Measurements from ENCODE around the gene IKBIP. TPM values are rescaled to one million over a fixed set of nuclear protein-coding genes. Genes with fewer than 3 reads are reported as not detected.

The IKBIP gene
- total RNA-seq, 1 experiment from 2014 or later, result 16.5 TPM

DNA sequence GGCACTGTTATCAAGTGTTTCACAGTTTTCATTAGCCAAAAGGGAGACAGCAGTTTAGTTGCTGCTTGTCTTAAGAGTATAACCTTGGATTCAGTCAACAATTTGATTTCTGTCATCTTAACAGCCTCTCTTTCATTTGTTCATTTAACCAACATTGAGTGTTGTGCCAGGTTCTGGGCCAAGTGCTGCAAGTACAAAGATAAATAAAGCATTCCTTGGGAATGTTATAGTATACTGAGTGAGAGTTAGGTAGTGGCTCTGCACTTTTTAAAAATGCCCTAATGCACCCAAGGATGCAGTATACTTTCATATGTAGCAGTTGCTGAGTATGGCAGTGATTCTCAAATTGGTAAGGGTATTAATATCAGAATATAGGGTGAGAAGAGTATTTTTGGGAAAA lies 15.9 kb upstream of the IKBIP start:
- Histone ChIP-seq H2BK20ac (ENCODE audit: low read depth, low read length, poor library complexity, severe bottlenecking) (no peak overlapping the region), H4K20me1 (ENCODE audit: control insufficient read depth, insufficient read depth, insufficient read length) (no peaks in the 10 kb centered on the region), H4K91ac (ENCODE audit: insufficient read length, low read depth, low read length) (no peak overlapping the region), H3K27ac (ENCODE audit: insufficient read length, low read depth, low read length) (no peak overlapping the region), H3K79me1 (ENCODE audit: insufficient read depth, low read depth, low read length, poor library complexity, severe bottlenecking) (no peaks in the 10 kb centered on the region), H3K14ac (ENCODE audit: insufficient read depth, low read length) (no peak overlapping the region), H3K79me2 (ENCODE audit: insufficient read depth, low read length) (no peaks in the 10 kb centered on the region), H4K8ac (replicated peaks; ENCODE audit: insufficient read length, low read depth, low read length) (no peak overlapping the region), H3K4me1 (ENCODE audit: insufficient read depth, low read length) (no peaks in the 10 kb centered on the region), H2BK120ac (ENCODE audit: low read depth, low read length, poor library complexity, severe bottlenecking) (no peak overlapping the region), H3T11ph (ENCODE audit: low read length) (no peak overlapping the region), H2BK15ac (ENCODE audit: low read depth, low read length) (no peak overlapping the region), H2BK5ac (ENCODE audit: insufficient read length, low read length) (no peak overlapping the region), H3K18ac (ENCODE audit: insufficient read length, low read depth, low read length) (no peak overlapping the region), H3K23ac (ENCODE audit: insufficient read length, low read depth, low read length) (no peak overlapping the region), H3K4me2 (ENCODE audit: insufficient read depth, insufficient read length, low read length) (no peak overlapping the region), H3K9me3 (ENCODE audit: control insufficient read depth, low read depth, low read length) (no peaks in the 10 kb centered on the region), H2BK12ac (ENCODE audit: insufficient read length, low read depth, low read length) (no peak overlapping the region), H3K27me3 (ENCODE audit: insufficient read depth, low read length) (no peaks in the 10 kb centered on the region), H4K5ac (ENCODE audit: insufficient read length, low read depth, low read length) (no peak overlapping the region), H3K9ac (ENCODE audit: extremely low read depth, insufficient read length, low read length) (no peak overlapping the region), H3K56ac (ENCODE audit: insufficient read length, low read depth, low read length) (no peak overlapping the region), H2AK5ac (ENCODE audit: insufficient read length, low read length) (no peak overlapping the region), H3K4ac (ENCODE audit: low read depth, low read length) (no peak overlapping the region), H3K23me2 (ENCODE audit: insufficient read length, low read depth, low read length, poor library complexity, severe bottlenecking) (no peaks in the 10 kb centered on the region), H2AFZ (ENCODE audit: low read length) (no peak overlapping the region)
- H3K9me3 Mint-ChIP-seq, result no peaks in the 10 kb centered on the region
- H3K36me3 Mint-ChIP-seq (ENCODE audit: insufficient read depth in 1 of 3, low read depth in 3 of 3), result peaks cover 0 to 52% (median 36%) of the 10 kb centered on the region in 3 experiments; a peak in 5 of 7 replicates
- H3K4me1 Mint-ChIP-seq, result no peaks in the 10 kb centered on the region
- H3K27me3 Mint-ChIP-seq (ENCODE audit: low read depth), result no peaks in the 10 kb centered on the region
- H3K4me3 Mint-ChIP-seq, result no peak overlapping the region
- H3K27ac Mint-ChIP-seq, result no peak overlapping the region
- DNase-seq, result no peak
- no peak for TF ChIP-seq CTCF (conservative IDR thresholded peaks at IDR 0.05)

Data from H9 (cell line).